Psoas muscle (tissue), 8 donors: ENCODE results near the gene SLC6A14. TPM values are rescaled to one million over a fixed set of nuclear protein-coding genes. Genes with fewer than 3 reads are reported as not detected.

Experiments used
- ATAC-seq, 4 donors: fragments of 200-7000 bp; cut with Tn5 transposase; one replicate each; pipeline ENCODE4 v1.9.1; 2020; ENCODE audit warnings: moderate library complexity in 3 of 4, mild to moderate bottlenecking in 2 of 4
- DNase-seq, 2 donors: peaks; one replicate each; pipeline ENCODE4 v3.0.0-alpha.2; 2020
- H3K27ac ChIP-seq: fragments of 200-600 bp; one replicate; pipeline ENCODE4 v1.8.0; 2022
- H3K27me3 ChIP-seq, 3 donors: fragments of 200-600 bp in 1 of 3; one replicate each; pipeline versions ENCODE4 v1.6.1 to v1.8.0; 2013 to 2022; ENCODE audit warnings: low read length in 2 of 3, mild to moderate bottlenecking in 2 of 3, moderate library complexity in 1 of 3; ENCODE audit not compliant: insufficient read depth in 3 of 3
- H3K36me3 ChIP-seq, 2 donors: fragments of 200-600 bp in 1 of 2; one replicate each; pipeline versions ENCODE4 v1.6.1 to v1.8.0; 2013 to 2022; ENCODE audit warnings: low read depth in 1 of 2, mild to moderate bottlenecking in 1 of 2, moderate library complexity in 1 of 2; ENCODE audit not compliant: insufficient read depth in 1 of 2
- H3K4me1 ChIP-seq: fragments of 200-600 bp; one replicate; pipeline ENCODE4 v1.8.0; 2022
- H3K4me3 ChIP-seq: fragments of 200-600 bp; one replicate; pipeline ENCODE4 v1.8.0; 2022; ENCODE audit warnings: mild to moderate bottlenecking
- H3K9me3 ChIP-seq: fragments of 200-600 bp; one replicate; pipeline ENCODE4 v1.8.0; 2022
- WGBS, 3 donors: extraction: QIAGEN DNeasy Blood & Tissue Kit; methylation state at CpG; one replicate each; pipeline versions ENCODE4 v1.1.6 to v1.1.7; 2013; 5-methylcytosine and 5-hydroxymethylcytosine counted together
- intact Hi-C, 2 donors: fragments of 100-400 bp; cut with DNase I; formaldehyde crosslinking; loops; one replicate each; pipeline versions ENCODE4 v1.11.0 to v1.14.2; 2022
- polyA plus RNA-seq, 3 donors: library from polyadenylated mRNA; stranded (reverse); fragments of 200-250 nt; gene quantifications; one replicate each; pipeline ENCODE4 v1.2.3, GENCODE V29; 2013
- total RNA-seq, 4 donors: library from RNA; stranded (reverse); fragmentation: NEBNext Ultra II Directional in 2 of 4; extraction: Animal tissue kit (Norgen Biotek cat#: 25700) in 2 of 4; gene quantifications; one replicate each; pipeline versions ENCODE4 v1.2.1 to v1.2.4, GENCODE V29; 2021 to 2023
- TF ChIP-seq, protein P1 (sequence below): fragments of 200-600 bp; IDR thresholded peaks from one replicate; pipeline ENCODE4 v1.8.0; 2022; ENCODE audit warnings: antibody characterized with exemption
- donor health status: healthy with polysubstance abuse.
- donor health status: DM: no; HTN: no; CAD: no; lungs with moderate emphysema.
- donor health status: Bipolar disorder and iron deficiency.
- donor health status: healthy.
- donor health status: DM: yes; HTN: yes; CAD: no.
- donor health status: DM: no; HTN: no; CAD: no.
- donor health status: DM: no; HTN: no; CAD: no.
- donor health status: DM: yes; HTN: yes; CAD: no.

Gene SLC6A14
- total and polyA plus RNA-seq, 7 donors = 0.01 TPM; not detected in 6

DNA sequence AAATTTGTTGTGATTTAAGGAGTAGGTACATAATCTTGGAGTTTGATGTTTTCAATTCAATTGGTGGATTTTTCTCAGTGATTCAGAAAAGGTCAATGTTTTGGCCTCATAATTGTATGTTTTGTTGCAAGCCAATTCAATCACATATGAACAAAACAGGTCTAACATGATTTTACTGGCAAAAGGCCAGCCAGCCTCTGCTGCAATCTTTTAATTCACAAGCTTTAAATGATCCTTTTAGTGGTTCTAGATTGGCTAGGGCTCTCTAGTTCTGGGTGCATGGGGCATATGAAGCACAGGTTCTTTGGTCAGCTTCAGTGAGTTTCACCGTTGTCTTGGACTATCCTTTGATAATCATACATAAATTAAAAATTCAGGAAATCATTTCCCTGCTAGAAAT is 19.2 kb upstream of the SLC6A14 start:
- ATAC-seq = no peak
- no peak overlapping the region for H3K4me3 ChIP-seq
- no peak overlapping the region for H3K27ac ChIP-seq
- no peaks in the 10 kb centered on the region for H3K4me1 ChIP-seq
- no peaks in the 10 kb centered on the region for H3K9me3 ChIP-seq
- no peaks in the 10 kb centered on the region for H3K27me3 ChIP-seq
- 74 to 83% (median 82%) methylated on average over 1 of the region's 1 CpG for WGBS, 3 donors
- no peak for DNase-seq
- H3K36me3 ChIP-seq = no peaks in the 10 kb centered on the region
- intact Hi-C loops = no loop called here
- TF ChIP-seq, protein P1, sequence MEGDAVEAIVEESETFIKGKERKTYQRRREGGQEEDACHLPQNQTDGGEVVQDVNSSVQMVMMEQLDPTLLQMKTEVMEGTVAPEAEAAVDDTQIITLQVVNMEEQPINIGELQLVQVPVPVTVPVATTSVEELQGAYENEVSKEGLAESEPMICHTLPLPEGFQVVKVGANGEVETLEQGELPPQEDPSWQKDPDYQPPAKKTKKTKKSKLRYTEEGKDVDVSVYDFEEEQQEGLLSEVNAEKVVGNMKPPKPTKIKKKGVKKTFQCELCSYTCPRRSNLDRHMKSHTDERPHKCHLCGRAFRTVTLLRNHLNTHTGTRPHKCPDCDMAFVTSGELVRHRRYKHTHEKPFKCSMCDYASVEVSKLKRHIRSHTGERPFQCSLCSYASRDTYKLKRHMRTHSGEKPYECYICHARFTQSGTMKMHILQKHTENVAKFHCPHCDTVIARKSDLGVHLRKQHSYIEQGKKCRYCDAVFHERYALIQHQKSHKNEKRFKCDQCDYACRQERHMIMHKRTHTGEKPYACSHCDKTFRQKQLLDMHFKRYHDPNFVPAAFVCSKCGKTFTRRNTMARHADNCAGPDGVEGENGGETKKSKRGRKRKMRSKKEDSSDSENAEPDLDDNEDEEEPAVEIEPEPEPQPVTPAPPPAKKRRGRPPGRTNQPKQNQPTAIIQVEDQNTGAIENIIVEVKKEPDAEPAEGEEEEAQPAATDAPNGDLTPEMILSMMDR = no peak

DNA sequence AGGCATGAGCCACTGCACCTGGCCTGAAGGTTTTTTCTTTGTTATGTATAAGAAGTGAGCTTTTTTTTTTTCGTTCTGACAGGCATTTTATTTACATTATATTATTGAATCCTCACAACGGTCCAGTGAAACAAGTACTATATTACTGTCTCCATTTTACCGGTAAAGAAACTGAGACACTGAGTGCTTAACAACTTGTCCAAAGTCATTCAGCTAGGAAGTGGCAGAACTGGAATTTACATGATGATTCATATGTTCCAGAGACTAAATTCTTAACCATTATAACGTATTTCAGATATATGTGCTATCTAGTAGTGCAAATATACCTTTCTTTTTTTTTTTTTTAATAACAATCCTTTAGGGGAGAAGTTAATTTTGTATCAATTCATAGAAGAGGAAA is 18.4 kb upstream of the SLC6A14 start:
- H3K4me1 ChIP-seq = no peaks in the 10 kb centered on the region
- intact Hi-C loops = no loop called here
- TF ChIP-seq, protein P1 = no peak
- H3K27me3 ChIP-seq = no peaks in the 10 kb centered on the region
- H3K4me3 ChIP-seq = no peak overlapping the region
- 59 to 76% (median 70%) methylated on average over 4 of the region's 4 CpGs for WGBS, 3 donors
- H3K9me3 ChIP-seq = no peaks in the 10 kb centered on the region
- no peak overlapping the region for H3K27ac ChIP-seq
- ATAC-seq (no peak), DNase-seq (no peak)
- no peaks in the 10 kb centered on the region for H3K36me3 ChIP-seq

DNA sequence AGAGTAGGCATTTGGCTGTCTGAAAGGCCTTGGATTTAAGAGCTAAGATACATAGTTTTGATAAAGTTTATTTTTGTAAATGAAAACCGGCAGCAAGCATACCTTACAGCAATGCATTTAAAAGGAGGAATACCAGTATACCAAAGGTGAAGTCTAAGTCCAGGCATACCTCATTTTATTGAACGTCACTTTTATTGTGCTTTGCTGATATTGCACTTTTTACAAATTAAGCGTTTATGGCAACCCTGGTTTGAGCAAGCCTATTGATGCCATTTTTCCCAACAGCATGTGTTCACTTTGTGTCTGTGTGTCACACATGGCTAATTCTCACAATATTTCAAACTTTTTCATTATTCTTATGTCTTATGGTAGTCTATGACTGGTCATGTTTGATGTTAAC is 8.4 kb upstream of the SLC6A14 start:
- intact Hi-C loops = no loop called here
- DNase-seq = no peak

DNA sequence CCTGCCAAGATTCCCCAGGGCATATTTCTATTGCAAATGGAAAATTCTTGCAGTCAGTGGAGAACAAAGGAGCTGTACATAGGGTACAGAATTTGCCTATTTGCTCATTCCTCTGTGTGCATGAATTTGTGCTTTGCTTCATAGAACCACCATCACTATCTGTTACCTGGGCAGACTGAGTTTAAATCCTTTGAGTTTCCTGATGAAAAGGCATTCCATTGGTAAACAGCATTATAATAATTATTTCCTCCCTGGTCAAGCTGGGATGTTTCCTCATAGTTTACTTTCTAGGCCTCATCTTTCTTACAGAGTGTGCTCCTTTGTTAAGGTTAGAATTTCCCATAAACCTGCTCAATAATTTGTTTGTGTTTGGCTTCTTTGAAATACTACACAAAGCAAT is 809 bp upstream of the SLC6A14 start:
- ATAC-seq = no peak
- H3K4me3 ChIP-seq = no peak overlapping the region
- no peak for DNase-seq
- H3K4me1 ChIP-seq = no peaks in the 10 kb centered on the region
- no peak overlapping the region for H3K27ac ChIP-seq
- H3K27me3 ChIP-seq = peaks cover 0 to 3% (median 0%) of the 10 kb centered on the region in 3 donors
- intact Hi-C loops = no loop called here
- no peaks in the 10 kb centered on the region for H3K9me3 ChIP-seq
- H3K36me3 ChIP-seq = no peaks in the 10 kb centered on the region
- TF ChIP-seq, protein P1 = no peak

More for the DNA sequence above, 8.4 kb upstream of the SLC6A14 start:
- TF ChIP-seq, protein P1 = no peak
- 84 to 95% (median 89%) methylated on average over 3 of the region's 3 CpGs for WGBS, 3 donors
- ATAC-seq = no peak
- Histone ChIP-seq H3K27me3 (no peaks in the 10 kb centered on the region), H3K4me3 (no peak overlapping the region), H3K27ac (no peak overlapping the region), H3K36me3 (no peaks in the 10 kb centered on the region), H3K9me3 (no peaks in the 10 kb centered on the region), H3K4me1 (no peaks in the 10 kb centered on the region)

DNA sequence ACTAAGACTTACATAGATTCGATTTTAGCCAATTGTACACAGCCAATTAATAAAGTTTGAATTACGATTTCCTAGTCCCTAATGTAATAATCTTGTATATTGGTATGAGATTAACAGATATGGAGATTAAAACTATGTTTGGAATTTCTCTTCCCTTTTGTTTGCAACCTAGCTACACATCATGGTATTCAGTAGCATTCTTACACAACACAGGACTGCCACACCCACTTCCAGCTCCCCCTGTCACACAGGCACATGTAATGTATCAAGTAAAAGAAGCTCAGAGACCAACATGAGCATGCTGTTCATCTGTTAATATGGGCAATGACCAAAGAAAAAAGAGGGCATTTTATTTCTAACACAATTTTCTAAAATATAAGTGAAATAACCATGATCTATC is 12.8 kb downstream of the SLC6A14 start:
- 41 to 86% (median 83%) methylated on average over 2 of the region's 2 CpGs for WGBS, 3 donors
- H3K4me1 ChIP-seq = no peaks in the 10 kb centered on the region
- no peaks in the 10 kb centered on the region for H3K9me3 ChIP-seq
- no peaks in the 10 kb centered on the region for H3K36me3 ChIP-seq
- DNase-seq = no peak
- TF ChIP-seq, protein P1 = no peak
- no peaks in the 10 kb centered on the region for H3K27me3 ChIP-seq
- no peak for ATAC-seq
- intact Hi-C loops = no loop called here
- H3K4me3 ChIP-seq = no peak overlapping the region
- no peak overlapping the region for H3K27ac ChIP-seq
